HepG2 (cell line): ENCODE measurements around the gene ABCG8. TPM values are rescaled to one million over a fixed set of nuclear protein-coding genes. Genes with fewer than 3 reads are reported as not detected.

Experiments
- ATAC-seq: fragments of 200-7000 bp; cut with Tn5 transposase; 3 replicates; pipeline ENCODE4 v1.9.1; 2020; ENCODE audit warnings: mild to moderate bottlenecking, moderate library complexity
- BruUV-seq: library from RNA; stranded (reverse); fragments of 400-500 nt; replicated peaks from 2 replicates; lab custom pipeline; 2021; lab: Mats Ljungman, UMichigan
- CTCF ChIA-PET: fragments of 300-600 bp; formaldehyde crosslinking; extraction: SDS; loops from one replicate; lab custom pipeline; 2021; ENCODE audit warnings: low total read pairs, inconsistent platforms, low intra/inter-chr PET ratio; lab: Yijun Ruan, JAX
- POLR2A ChIA-PET: fragments of 350-600 bp; sonication (Branson Sonifier 250); formaldehyde crosslinking; loops from one replicate; lab custom pipeline; 2020; ENCODE audit warnings: antibody characterized with exemption, inconsistent platforms; lab: Yijun Ruan, JAX
- DNase-seq: peaks from one replicate; pipeline ENCODE4 v3.0.0-alpha.2; 2015; ENCODE audit warnings: low spot score
- FAIRE-seq: peaks from 3 replicates; lab custom pipeline; 2011; peaks lifted over from hg19 to GRCh38; lab: Jason Lieb, UNC
- H2AFZ ChIP-seq: one replicate; pipeline ENCODE4 v1.6.1; 2011; ENCODE audit warnings: low read length, inconsistent platforms
- H3K27ac ChIP-seq: fragments of 300-600 bp; 3 replicates; pipeline ENCODE4 v1.8.0; 2011; ENCODE audit warnings: mixed run types, mild to moderate bottlenecking, mixed read lengths, low read length, inconsistent platforms; ENCODE audit not compliant: insufficient read depth; ENCODE audit errors: extremely low read length
- H3K27me3 ChIP-seq, 2 experiments: fragments of 200-600 bp in 1 of 2; 2 replicates in 1 of 2; 3 replicates in 1 of 2; pipeline versions ENCODE4 v1.6.0 to v1.8.0; 2011; ENCODE audit warnings: low read length in 2 of 2, mild to moderate bottlenecking in 2 of 2, moderate library complexity in 2 of 2, inconsistent platforms in 1 of 2; ENCODE audit not compliant: insufficient read depth in 2 of 2, control insufficient read depth in 1 of 2
- H3K36me3 ChIP-seq, 2 experiments: fragments of 200-600 bp in 1 of 2; replicated peaks in 1 of 2; 2 replicates in 1 of 2; 3 replicates in 1 of 2; pipeline versions ENCODE4 v1.5.1 to v1.8.0; 2011; ENCODE audit warnings: low read length in 2 of 2, inconsistent platforms in 1 of 2; ENCODE audit not compliant: insufficient read depth in 2 of 2, control insufficient read depth in 1 of 2
- H3K4me1 ChIP-seq: 2 replicates; pipeline ENCODE4 v1.5.1; 2012; ENCODE audit warnings: low read length, inconsistent platforms; ENCODE audit not compliant: insufficient read depth
- H3K4me2 ChIP-seq: 2 replicates; pipeline ENCODE4 v1.6.0; 2011; ENCODE audit warnings: low read depth, low read length, inconsistent platforms
- H3K4me3 ChIP-seq, 3 experiments: fragments of 200-600 bp in 1 of 3; sonication (generic), shearing (Covaris generic) in 1 of 3; replicated peaks in 1 of 3; 2 replicates each; pipeline ENCODE4 v1.5.1; 2011 to 2016; ENCODE audit warnings: low read length in 3 of 3, inconsistent platforms in 2 of 3, low read depth in 2 of 3, mild to moderate bottlenecking in 2 of 3, control low read depth in 1 of 3, mixed read lengths in 1 of 3; ENCODE audit not compliant: insufficient read depth in 1 of 3
- H3K79me2 ChIP-seq: one replicate; pipeline ENCODE4 v1.6.1; 2011; ENCODE audit warnings: low read length, inconsistent platforms; ENCODE audit not compliant: insufficient read depth
- H3K9ac ChIP-seq: 2 replicates; pipeline ENCODE4 v1.6.0; 2011; ENCODE audit warnings: mild to moderate bottlenecking, low read depth, low read length, inconsistent platforms; ENCODE audit not compliant: insufficient read depth
- H3K9me3 ChIP-seq: 2 replicates; pipeline ENCODE4 v1.5.1; 2012; ENCODE audit warnings: mild to moderate bottlenecking, low read length
- H4K20me1 ChIP-seq: 2 replicates; pipeline ENCODE4 v1.6.0; 2011; ENCODE audit warnings: inconsistent platforms, mild to moderate bottlenecking, low read length, moderate library complexity; ENCODE audit not compliant: insufficient read depth
- ATF7 ChIP-seq, 2 experiments: fragments of 450-650 bp in 1 of 2; sonication (generic) in 1 of 2; formaldehyde crosslinking in 1 of 2; IDR thresholded peaks; 2 replicates each; pipeline versions ENCODE4 v1.4.0 to v1.6.1; 2016 to 2020; ENCODE audit warnings: antibody characterized with exemption in 1 of 2, mild to moderate bottlenecking in 1 of 2, missing genetic modification reagents in 1 of 2
- E2F2 ChIP-seq: sonication (generic); formaldehyde crosslinking; IDR thresholded peaks from 2 replicates; pipeline ENCODE4 v1.4.0; 2020; ENCODE audit warnings: missing genetic modification reagents, borderline replicate concordance
- GATA4 ChIP-seq: sonication (generic); IDR thresholded peaks from 2 replicates; pipeline ENCODE4 v1.6.1; 2016; ENCODE audit warnings: antibody characterized with exemption, low read depth, borderline replicate concordance
- MAFF ChIP-seq: IDR thresholded peaks from 2 replicates; pipeline ENCODE4 v1.6.1; 2011; ENCODE audit warnings: low read depth, low read length, improper control_type of control experiment
- MAFK ChIP-seq, 2 experiments: IDR thresholded peaks in 1 of 2; conservative IDR thresholded peaks in 1 of 2; 2 replicates each; pipeline ENCODE4 v1.6.1; 2011; ENCODE audit warnings: improper control_type of control experiment in 2 of 2, low read length in 2 of 2
- NR1H2 ChIP-seq: sonication (generic); formaldehyde crosslinking; IDR thresholded peaks from 2 replicates; pipeline ENCODE4 v1.8.1; 2022; ENCODE audit warnings: low read depth, missing genetic modification reagents, borderline replicate concordance
- POLR2AphosphoS2 ChIP-seq: IDR thresholded peaks from 2 replicates; pipeline ENCODE4 v1.6.1; 2011; ENCODE audit warnings: low read depth, low read length, improper control_type of control experiment
- RARG ChIP-seq: sonication (generic); formaldehyde crosslinking; IDR thresholded peaks from 2 replicates; pipeline ENCODE4 v1.4.0; 2020; ENCODE audit warnings: low read depth, mild to moderate bottlenecking, missing genetic modification reagents
- TMF1 ChIP-seq: sonication (generic); formaldehyde crosslinking; IDR thresholded peaks from 2 replicates; pipeline ENCODE4 v1.8.1; 2022; ENCODE audit warnings: low read depth, missing genetic modification reagents
- ZFP90 ChIP-seq: sonication (generic); formaldehyde crosslinking; IDR thresholded peaks from 2 replicates; pipeline ENCODE4 v1.8.0; 2022; ENCODE audit warnings: missing genetic modification reagents, mild to moderate bottlenecking, inconsistent platforms, borderline replicate concordance
- ZNF432 ChIP-seq: sonication (generic); formaldehyde crosslinking; IDR thresholded peaks from 2 replicates; pipeline ENCODE4 v1.5.0; 2020; ENCODE audit warnings: missing genetic modification reagents, mild to moderate bottlenecking, borderline replicate concordance
- ZNF850 ChIP-seq: sonication (generic); formaldehyde crosslinking; conservative IDR thresholded peaks from 2 replicates; pipeline ENCODE4 v1.9.0; 2021; ENCODE audit warnings: mild to moderate bottlenecking, missing genetic modification reagents
- ZSCAN21 ChIP-seq: sonication (generic); formaldehyde crosslinking; IDR thresholded peaks from 2 replicates; pipeline ENCODE4 v1.8.0; 2022; ENCODE audit warnings: mild to moderate bottlenecking, missing genetic modification reagents, moderate library complexity, borderline replicate concordance
- WGBS: methylation state at CpG from one replicate; pipeline ENCODE4 v1.1.6; 2017; ENCODE audit warnings: low lambda C conversion rate; 5-methylcytosine and 5-hydroxymethylcytosine counted together
- in situ Hi-C: cut with HindIII; loops from 2 replicates; pipeline ENCODE4 v1.10.0; 2017; ENCODE audit warnings: low pct_unique_long_range_greater_than_20kb; ENCODE audit not compliant: extremely low pct_ligation_motif_present
- intact Hi-C: fragments of 100-400 bp; cut with micrococcal nuclease; formaldehyde crosslinking; loops from one replicate; pipeline ENCODE4 v1.10.0; 2022; ENCODE audit not compliant: unreplicated experiment
- polyA plus RNA-seq, 8 experiments: library from polyadenylated mRNA; depleted of rRNA in 3 of 8; stranded (reverse) in 7 of 8; unstranded in 1 of 8; fragments of >200 nt; fragmentation: Illumina TruSeq in 4 of 8; extraction: Trizol in 4 of 8; gene quantifications; 2 replicates each; pipeline versions ENCODE4 v1.2.1 to v1.2.3, GENCODE V29; 2011 to 2016; ENCODE audit warnings: low read depth in 4 of 8, missing spikeins in 1 of 8, mixed read lengths in 1 of 8; ENCODE audit not compliant: insufficient read depth in 1 of 8
- total RNA-seq, 5 experiments: library from RNA; depleted of rRNA; stranded (reverse); fragments of >200 nt; fragmentation: Illumina TruSeq; extraction: Trizol; gene quantifications; 2 replicates each; pipeline ENCODE4 v1.2.3, GENCODE V29; 2016; ENCODE audit warnings: low read depth in 1 of 5
- TF ChIP-seq, protein P1 (sequence below): sonication (generic); formaldehyde crosslinking; IDR thresholded peaks from 2 replicates; pipeline ENCODE4 v1.9.0; 2022; ENCODE audit warnings: low read depth, missing genetic modification reagents
- TF ChIP-seq, protein P2 (sequence below): sonication (generic); formaldehyde crosslinking; IDR thresholded peaks from 2 replicates; pipeline ENCODE4 v1.4.0; 2020; ENCODE audit warnings: missing genetic modification reagents

The ABCG8 gene
- total and polyA plus RNA-seq, 2 of the 13 experiments (the other 11 are each of a cell fraction or from before 2014, with no cell fraction given), result 8.1 to 8.8 TPM

DNA sequence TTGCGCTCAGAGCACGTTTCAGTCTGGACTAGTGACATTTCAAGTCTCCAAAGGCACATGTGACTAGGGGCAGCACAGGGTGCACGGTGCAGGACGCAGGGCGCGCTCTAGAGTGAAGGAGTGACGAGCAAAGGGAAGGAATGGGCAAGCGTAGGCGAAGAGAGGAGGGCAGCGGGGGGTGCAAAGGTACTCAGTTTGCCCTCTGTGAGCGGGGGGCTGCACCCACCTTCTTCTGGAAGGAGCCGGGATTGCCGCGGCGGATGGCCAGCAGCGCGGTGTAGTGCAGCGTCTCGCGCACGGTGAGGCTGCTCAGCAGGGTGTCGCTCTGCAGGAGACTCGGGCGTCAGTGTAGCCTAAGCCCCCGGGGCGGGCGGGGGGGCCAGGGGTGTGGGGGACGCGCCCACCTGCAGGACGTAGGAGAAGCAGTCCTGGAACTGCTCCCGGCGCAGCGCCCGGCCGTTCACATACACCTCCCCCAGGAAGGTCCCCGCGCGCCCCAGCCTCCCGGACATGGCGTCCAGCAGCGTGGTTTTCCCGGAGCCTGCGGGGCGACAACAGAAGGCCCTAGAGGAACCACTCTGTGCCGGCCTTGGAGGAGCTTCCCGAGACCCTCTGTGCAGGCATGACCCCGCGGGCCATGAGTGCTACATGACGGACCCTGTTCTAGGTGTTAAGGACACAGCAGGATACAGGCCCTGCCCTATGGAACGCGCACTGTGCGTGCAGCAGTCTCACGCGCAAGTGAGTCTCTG is 7.1 kb upstream of the ABCG8 start (continued):
- TF ChIP-seq TMF1 (CRISPR knock-in tag) (no peak), ZNF432 (no peak), ZNF850 (CRISPR knock-in tag) (no peak), E2F2 (CRISPR knock-in tag) (no peak), ZFP90 (no peak)

- no TSS peak for BruUV-seq
- Histone ChIP-seq H3K36me3 (peaks cover 3 to 32% of the 10 kb centered on the region in 2 experiments; a peak in 4 of 5 replicates), H4K20me1 (no peaks in the 10 kb centered on the region), H3K27me3 (no peaks in the 10 kb centered on the region), H3K4me1 (peaks cover 5% of the 10 kb centered on the region), H3K4me2 (no peak overlapping the region), H3K4me3 (no peak overlapping the region), H3K79me2 (no peaks in the 10 kb centered on the region), H3K9me3 (no peaks in the 10 kb centered on the region), H2AFZ (no peak overlapping the region), H3K9ac (no peak overlapping the region), H3K27ac (no peak overlapping the region)
- FAIRE-seq, result no peak
- ATAC-seq, result no peak
- ChIA-PET CTCF (no interaction called here), POLR2A (no interaction called here)
- intact Hi-C loops (no loop called here), in situ Hi-C loops (no loop called here)
- no peak for DNase-seq
- WGBS, result 100% methylated on average over 1 of the region's 3 CpGs
- TF ChIP-seq NR1H2 (CRISPR knock-in tag) (no peak), GATA4 (no peak), POLR2AphosphoS2 (no peak), ATF7 (IDR thresholded peaks at IDR 0.05) (no peak), ATF7 (CRISPR knock-in tag; IDR thresholded peaks at IDR 0.05) (no peak), MAFK (conservative IDR thresholded peaks at IDR 0.05 in 1 of 2, IDR thresholded peaks at IDR 0.05 in 1 of 2; ENCODE audit: low read length in 2 of 2) (peak; percentile 92 to 93), MAFF (peak; percentile 87), ZSCAN21 (no peak), RARG (CRISPR knock-in tag) (no peak)
- TF ChIP-seq, protein P1, sequence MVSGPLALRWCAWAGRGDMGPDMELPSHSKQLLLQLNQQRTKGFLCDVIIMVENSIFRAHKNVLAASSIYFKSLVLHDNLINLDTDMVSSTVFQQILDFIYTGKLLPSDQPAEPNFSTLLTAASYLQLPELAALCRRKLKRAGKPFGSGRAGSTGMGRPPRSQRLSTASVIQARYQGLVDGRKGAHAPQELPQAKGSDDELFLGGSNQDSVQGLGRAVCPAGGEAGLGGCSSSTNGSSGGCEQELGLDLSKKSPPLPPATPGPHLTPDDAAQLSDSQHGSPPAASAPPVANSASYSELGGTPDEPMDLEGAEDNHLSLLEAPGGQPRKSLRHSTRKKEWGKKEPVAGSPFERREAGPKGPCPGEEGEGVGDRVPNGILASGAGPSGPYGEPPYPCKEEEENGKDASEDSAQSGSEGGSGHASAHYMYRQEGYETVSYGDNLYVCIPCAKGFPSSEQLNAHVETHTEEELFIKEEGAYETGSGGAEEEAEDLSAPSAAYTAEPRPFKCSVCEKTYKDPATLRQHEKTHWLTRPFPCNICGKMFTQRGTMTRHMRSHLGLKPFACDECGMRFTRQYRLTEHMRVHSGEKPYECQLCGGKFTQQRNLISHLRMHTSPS, result no peak
- TF ChIP-seq, protein P2, sequence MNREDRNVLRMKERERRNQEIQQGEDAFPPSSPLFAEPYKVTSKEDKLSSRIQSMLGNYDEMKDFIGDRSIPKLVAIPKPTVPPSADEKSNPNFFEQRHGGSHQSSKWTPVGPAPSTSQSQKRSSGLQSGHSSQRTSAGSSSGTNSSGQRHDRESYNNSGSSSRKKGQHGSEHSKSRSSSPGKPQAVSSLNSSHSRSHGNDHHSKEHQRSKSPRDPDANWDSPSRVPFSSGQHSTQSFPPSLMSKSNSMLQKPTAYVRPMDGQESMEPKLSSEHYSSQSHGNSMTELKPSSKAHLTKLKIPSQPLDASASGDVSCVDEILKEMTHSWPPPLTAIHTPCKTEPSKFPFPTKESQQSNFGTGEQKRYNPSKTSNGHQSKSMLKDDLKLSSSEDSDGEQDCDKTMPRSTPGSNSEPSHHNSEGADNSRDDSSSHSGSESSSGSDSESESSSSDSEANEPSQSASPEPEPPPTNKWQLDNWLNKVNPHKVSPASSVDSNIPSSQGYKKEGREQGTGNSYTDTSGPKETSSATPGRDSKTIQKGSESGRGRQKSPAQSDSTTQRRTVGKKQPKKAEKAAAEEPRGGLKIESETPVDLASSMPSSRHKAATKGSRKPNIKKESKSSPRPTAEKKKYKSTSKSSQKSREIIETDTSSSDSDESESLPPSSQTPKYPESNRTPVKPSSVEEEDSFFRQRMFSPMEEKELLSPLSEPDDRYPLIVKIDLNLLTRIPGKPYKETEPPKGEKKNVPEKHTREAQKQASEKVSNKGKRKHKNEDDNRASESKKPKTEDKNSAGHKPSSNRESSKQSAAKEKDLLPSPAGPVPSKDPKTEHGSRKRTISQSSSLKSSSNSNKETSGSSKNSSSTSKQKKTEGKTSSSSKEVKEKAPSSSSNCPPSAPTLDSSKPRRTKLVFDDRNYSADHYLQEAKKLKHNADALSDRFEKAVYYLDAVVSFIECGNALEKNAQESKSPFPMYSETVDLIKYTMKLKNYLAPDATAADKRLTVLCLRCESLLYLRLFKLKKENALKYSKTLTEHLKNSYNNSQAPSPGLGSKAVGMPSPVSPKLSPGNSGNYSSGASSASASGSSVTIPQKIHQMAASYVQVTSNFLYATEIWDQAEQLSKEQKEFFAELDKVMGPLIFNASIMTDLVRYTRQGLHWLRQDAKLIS, result no peak
Observed at GRCh38 chr2:43832457-43832856, 6.3 kb upstream of the ABCG8 start.
